ENCODE results near the gene DCAF11.

DCAF11 gene

GRCh38 chr14:24085215-24085614 lies 29.4 kb upstream of the DCAF11 start:
- TF ChIP-seq, protein P1, sequence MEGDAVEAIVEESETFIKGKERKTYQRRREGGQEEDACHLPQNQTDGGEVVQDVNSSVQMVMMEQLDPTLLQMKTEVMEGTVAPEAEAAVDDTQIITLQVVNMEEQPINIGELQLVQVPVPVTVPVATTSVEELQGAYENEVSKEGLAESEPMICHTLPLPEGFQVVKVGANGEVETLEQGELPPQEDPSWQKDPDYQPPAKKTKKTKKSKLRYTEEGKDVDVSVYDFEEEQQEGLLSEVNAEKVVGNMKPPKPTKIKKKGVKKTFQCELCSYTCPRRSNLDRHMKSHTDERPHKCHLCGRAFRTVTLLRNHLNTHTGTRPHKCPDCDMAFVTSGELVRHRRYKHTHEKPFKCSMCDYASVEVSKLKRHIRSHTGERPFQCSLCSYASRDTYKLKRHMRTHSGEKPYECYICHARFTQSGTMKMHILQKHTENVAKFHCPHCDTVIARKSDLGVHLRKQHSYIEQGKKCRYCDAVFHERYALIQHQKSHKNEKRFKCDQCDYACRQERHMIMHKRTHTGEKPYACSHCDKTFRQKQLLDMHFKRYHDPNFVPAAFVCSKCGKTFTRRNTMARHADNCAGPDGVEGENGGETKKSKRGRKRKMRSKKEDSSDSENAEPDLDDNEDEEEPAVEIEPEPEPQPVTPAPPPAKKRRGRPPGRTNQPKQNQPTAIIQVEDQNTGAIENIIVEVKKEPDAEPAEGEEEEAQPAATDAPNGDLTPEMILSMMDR (IDR thresholded peaks at IDR 0.05; ENCODE audit: low read depth, low read length, missing control alignments): no peak
- no peak for DNase-seq (ENCODE audit: low read depth)
- H3K4me3 ChIP-seq (ENCODE audit: low read depth, low read length): no peak overlapping the region

DNA sequence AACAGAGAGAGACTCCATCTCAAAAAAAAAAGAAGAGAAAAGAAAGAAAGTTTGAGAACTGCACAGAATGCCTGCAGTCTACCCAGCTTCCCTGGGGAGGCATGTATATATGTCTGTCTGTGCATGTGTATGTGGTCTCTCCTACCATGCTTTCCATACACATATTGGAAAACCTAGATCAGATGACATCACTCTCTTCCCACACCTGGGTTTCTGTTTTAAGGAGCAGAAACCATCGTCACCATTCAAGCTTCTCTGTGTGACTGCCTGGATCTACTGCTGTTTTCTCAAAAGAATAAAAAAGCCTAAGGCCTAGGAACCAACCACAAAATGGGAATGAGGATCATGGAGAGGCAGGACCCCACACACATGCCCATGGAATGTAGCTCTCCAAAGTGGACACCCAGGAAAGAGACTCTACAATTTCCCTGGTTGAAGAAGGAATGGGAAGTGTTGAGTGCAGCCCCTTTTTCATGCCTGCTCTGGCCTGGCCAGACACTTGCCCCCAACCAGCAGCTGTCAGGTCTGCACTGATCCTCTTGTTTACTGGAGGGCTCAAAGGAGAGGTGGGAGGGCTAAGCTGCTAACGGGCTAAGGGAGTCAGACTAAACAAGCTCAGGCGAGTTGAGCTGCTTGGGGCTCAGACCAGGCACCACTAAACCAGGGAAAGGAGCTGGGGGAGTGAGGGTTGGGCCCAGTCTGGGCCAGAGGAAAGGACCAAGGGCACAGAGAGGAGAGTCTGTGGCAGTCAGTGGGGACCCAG lies 28.2 kb upstream of the DCAF11 start:
- H3K4me3 ChIP-seq (ENCODE audit: low read depth, low read length): no peak overlapping the region
- no peak for DNase-seq (ENCODE audit: low read depth)
- TF ChIP-seq, protein P1 (IDR thresholded peaks at IDR 0.05; ENCODE audit: low read depth, low read length, missing control alignments): no peak

GRCh38 chr14:24087004-24087403 lies 27.6 kb upstream of the DCAF11 start:
- no peak overlapping the region for H3K4me3 ChIP-seq (ENCODE audit: low read depth, low read length)
- DNase-seq (ENCODE audit: low read depth): no peak
- TF ChIP-seq, protein P1 (IDR thresholded peaks at IDR 0.05; ENCODE audit: low read depth, low read length, missing control alignments): no peak

DNA sequence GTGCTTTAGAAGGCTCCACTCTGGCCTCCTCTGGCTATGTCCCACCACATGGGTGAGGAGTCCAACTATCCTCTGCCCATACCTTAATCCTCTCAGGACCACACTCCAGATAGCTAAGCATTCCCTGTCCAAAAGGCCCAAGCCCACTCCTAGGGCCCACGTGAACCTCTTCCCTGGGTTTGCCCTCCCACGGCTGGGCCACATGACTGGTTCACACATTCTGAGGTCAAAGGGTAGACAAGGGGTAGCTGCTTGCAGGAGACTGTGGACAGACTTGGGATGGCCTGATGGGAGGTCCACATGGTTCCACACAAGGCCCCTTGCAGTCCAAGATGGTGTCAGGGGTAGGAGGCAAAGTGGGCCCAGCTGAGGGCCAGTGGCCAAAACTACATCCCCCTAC lies 26.5 kb upstream of the DCAF11 start:
- no peak for DNase-seq (ENCODE audit: low read depth)
- no peak overlapping the region for H3K4me3 ChIP-seq (ENCODE audit: low read depth, low read length)
- TF ChIP-seq, protein P1 (IDR thresholded peaks at IDR 0.05; ENCODE audit: low read depth, low read length, missing control alignments): no peak

GRCh38 chr14:24089890-24090289 lies 24.7 kb upstream of the DCAF11 start:
- no peak overlapping the region for H3K4me3 ChIP-seq (ENCODE audit: low read depth, low read length)
- DNase-seq (ENCODE audit: low read depth): no peak
- TF ChIP-seq, protein P1 (IDR thresholded peaks at IDR 0.05; ENCODE audit: low read depth, low read length, missing control alignments): no peak

DNA sequence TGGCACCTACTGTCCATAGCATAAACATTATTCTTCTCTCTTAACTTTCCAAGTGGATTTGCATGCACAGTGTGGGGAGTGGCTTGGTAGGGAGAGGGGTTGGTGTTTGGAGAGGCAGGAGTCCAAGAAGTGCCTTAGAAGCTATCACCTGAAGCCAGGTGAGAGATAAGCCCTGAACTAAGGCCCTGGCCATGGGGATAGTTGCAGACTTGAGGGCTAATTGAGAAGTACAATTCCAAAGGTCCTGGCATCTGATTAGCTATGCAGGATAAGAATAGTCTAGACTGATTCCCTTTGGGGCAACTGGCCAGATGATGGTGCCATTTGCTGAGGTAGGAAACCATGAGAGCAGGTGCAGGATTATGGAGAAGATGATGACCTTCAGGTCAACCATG lies 22.5 kb upstream of the DCAF11 start:
- TF ChIP-seq, protein P1 (IDR thresholded peaks at IDR 0.05; ENCODE audit: low read depth, low read length, missing control alignments): no peak
- no peak for DNase-seq (ENCODE audit: low read depth)
- no peak overlapping the region for H3K4me3 ChIP-seq (ENCODE audit: low read depth, low read length)
